ENCODE data around the gene SMIM23. TPM values are rescaled to one million over a fixed set of nuclear protein-coding genes. Genes with fewer than 3 reads are reported as not detected.

SMIM23 gene
- total RNA-seq, result not detected

DNA sequence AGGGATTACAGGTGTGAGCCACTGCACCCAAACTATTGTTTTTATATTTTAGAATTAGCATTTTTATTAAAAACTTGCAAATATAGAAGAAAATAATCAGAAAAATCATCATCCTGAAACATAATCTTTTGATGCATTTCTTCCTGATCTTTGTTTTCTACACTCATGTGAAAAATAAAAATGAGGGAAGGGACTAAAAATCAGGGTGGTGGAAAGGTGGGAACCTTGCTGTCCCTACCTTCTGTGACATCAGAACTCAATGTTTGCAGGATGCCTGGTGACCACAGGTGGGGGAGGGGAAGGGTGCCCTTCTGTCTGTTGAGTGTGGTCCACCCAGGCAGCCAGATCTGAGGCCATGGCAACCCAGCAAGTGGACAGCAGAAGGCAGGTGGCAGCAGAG is at the start of gene SMIM23:
Gene SMIM23, plus strand, starts transcription at position 301 of the 400 bp plus-strand sequence. Its CDS starts 55 bp downstream, at position 356.
- DNase-seq (no peak), ATAC-seq (no peak)
- Mint-ChIP-seq H3K4me1 (no peaks in the 10 kb centered on the region), H3K9me3 (ENCODE audit: low read depth) (no peaks in the 10 kb centered on the region), H3K27me3 (peaks cover 18% of the 10 kb centered on the region), H3K4me3 (no peak within 1 kb of the TSS), H3K36me3 (ENCODE audit: low read depth) (no peaks in the 10 kb centered on the region), H3K27ac (no peak within 1 kb of the TSS)
- POLR2A ChIA-PET, result no interaction called here
- intact Hi-C loops (cut with DNase I, micrococcal nuclease), result no loop called here
- CTCF ChIA-PET, result no interaction called here

- no peak overlapping the region for H3K27ac Mint-ChIP-seq
- ChIA-PET CTCF (no interaction called here), POLR2A (no interaction called here)
- H3K27me3 Mint-ChIP-seq, result no peaks in the 10 kb centered on the region
- H3K36me3 Mint-ChIP-seq (ENCODE audit: low read depth), result no peaks in the 10 kb centered on the region
- H3K4me3 Mint-ChIP-seq, result no peak overlapping the region
- intact Hi-C loops (cut with DNase I, micrococcal nuclease), result no loop called here
- H3K4me1 Mint-ChIP-seq, result no peaks in the 10 kb centered on the region
- no peaks in the 10 kb centered on the region for H3K9me3 Mint-ChIP-seq (ENCODE audit: low read depth)
- ATAC-seq (no peak), DNase-seq (no peak)
Observed at GRCh38 chr5:171736976-171737891, 48.4 kb upstream of the SMIM23 start.

- H3K27me3 Mint-ChIP-seq, result no peaks in the 10 kb centered on the region
- no peaks in the 10 kb centered on the region for H3K4me1 Mint-ChIP-seq
- H3K9me3 Mint-ChIP-seq (ENCODE audit: low read depth), result no peaks in the 10 kb centered on the region
- H3K4me3 Mint-ChIP-seq, result no peak overlapping the region
- CTCF ChIA-PET, result interaction anchor here (0.6 to 1.0 kb wide), 3 partner anchors 21 to 120 kb away, joined by 3 to 4 read pairs (median 4); no protein-coding TSS in a partner anchor
- DNase-seq (no peak), ATAC-seq (no peak)
- intact Hi-C loops (cut with DNase I, micrococcal nuclease), result no loop called here
- H3K27ac Mint-ChIP-seq, result no peak overlapping the region
- no peaks in the 10 kb centered on the region for H3K36me3 Mint-ChIP-seq (ENCODE audit: low read depth)
- POLR2A ChIA-PET, result no interaction called here
Observed at GRCh38 chr5:171738501-171738900, 47.1 kb upstream of the SMIM23 start.

GRCh38 chr5:171739271-171739670 is 46.3 kb upstream of the SMIM23 start:
- H3K36me3 Mint-ChIP-seq (ENCODE audit: low read depth), result no peaks in the 10 kb centered on the region
- H3K4me3 Mint-ChIP-seq, result no peak overlapping the region
- no peaks in the 10 kb centered on the region for H3K9me3 Mint-ChIP-seq (ENCODE audit: low read depth)
- POLR2A ChIA-PET, result no interaction called here
- DNase-seq (no peak), ATAC-seq (no peak)
- H3K27ac Mint-ChIP-seq, result no peak overlapping the region
- peaks cover 2% of the 10 kb centered on the region for H3K27me3 Mint-ChIP-seq
- intact Hi-C loops (cut with DNase I, micrococcal nuclease), result no loop called here
- CTCF ChIA-PET, result interaction anchor here (0.6 kb wide), 1 partner anchor 112 kb away, joined by 3 read pairs; no protein-coding TSS in a partner anchor
- no peaks in the 10 kb centered on the region for H3K4me1 Mint-ChIP-seq

DNA sequence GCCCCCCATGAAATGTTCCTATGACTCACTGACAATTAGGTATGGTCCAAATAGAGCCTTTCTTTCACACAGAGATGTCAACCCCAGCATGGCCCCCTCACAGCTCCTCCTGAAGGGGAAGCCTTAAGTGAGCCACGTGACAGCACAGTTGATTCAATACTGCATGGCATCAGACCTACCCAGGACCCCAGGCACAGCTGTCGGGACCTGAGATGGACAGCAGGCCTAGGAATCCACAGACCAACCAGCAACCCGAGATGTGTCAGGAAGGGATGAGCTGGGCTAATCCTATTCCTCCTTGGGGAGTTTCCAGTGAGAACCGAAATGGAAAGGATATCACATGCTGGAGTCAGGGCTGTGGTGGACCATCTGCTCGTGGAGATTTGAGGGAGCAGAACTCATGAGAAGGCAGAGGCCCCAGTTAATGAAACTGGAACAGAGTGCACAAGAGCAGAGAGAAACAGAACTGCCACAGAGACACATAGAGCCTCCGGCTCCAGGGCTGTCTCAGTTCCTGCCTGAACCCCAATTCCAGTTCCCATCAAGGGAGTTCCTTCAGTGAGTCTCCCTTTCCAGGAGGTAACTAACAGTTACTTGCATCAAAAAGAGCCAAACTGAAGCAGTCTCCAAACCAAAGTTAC is 42.1 kb upstream of the SMIM23 start:
- H3K4me1 Mint-ChIP-seq, result no peaks in the 10 kb centered on the region
- DNase-seq (no peak), ATAC-seq (no peak)
- no peaks in the 10 kb centered on the region for H3K36me3 Mint-ChIP-seq (ENCODE audit: low read depth)
- no peak overlapping the region for H3K4me3 Mint-ChIP-seq
- CTCF ChIA-PET, result interaction anchor here (1.2 kb wide), 1 partner anchor 260 kb away, joined by 3 read pairs; no protein-coding TSS in a partner anchor
- H3K27ac Mint-ChIP-seq, result no peak overlapping the region
- intact Hi-C loops (cut with DNase I, micrococcal nuclease), result no loop called here
- H3K9me3 Mint-ChIP-seq (ENCODE audit: low read depth), result no peaks in the 10 kb centered on the region
- POLR2A ChIA-PET, result no interaction called here
- peaks cover 3% of the 10 kb centered on the region for H3K27me3 Mint-ChIP-seq

DNA sequence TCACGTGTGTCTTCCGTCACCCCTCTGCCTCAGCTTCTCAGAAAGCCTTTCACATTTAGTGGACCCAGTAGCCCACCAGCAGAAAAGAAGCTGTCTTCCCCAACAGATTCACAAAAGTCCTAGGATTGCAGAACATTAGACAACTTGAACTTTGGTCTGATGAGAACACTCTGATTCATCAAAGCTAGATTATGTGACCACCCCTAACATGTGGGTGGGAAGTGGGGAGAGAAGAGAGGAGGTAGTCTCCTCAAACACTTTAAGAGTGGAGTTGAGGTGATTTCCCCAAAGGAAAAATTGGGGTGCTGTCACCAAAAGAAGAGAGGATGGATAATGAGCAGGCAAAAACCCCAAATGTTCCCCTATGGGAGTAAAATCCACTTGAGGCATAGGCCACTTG is 41.4 kb upstream of the SMIM23 start:
- no peaks in the 10 kb centered on the region for H3K9me3 Mint-ChIP-seq (ENCODE audit: low read depth)
- ChIA-PET CTCF (interaction anchor here (1.0 kb wide), 1 partner anchor 8 kb away, joined by 3 read pairs; no protein-coding TSS in a partner anchor), POLR2A (interaction anchor here (0.6 kb wide), 1 partner anchor 47 kb away, joined by 5 read pairs; no protein-coding TSS in a partner anchor)
- H3K27ac Mint-ChIP-seq, result no peak overlapping the region
- H3K4me1 Mint-ChIP-seq, result no peaks in the 10 kb centered on the region
- ATAC-seq (no peak), DNase-seq (no peak)
- intact Hi-C loops (cut with DNase I, micrococcal nuclease), result no loop called here
- no peak overlapping the region for H3K4me3 Mint-ChIP-seq
- peaks cover 3% of the 10 kb centered on the region for H3K27me3 Mint-ChIP-seq
- H3K36me3 Mint-ChIP-seq (ENCODE audit: low read depth), result no peaks in the 10 kb centered on the region

- no peaks in the 10 kb centered on the region for H3K36me3 Mint-ChIP-seq (ENCODE audit: low read depth)
- H3K9me3 Mint-ChIP-seq (ENCODE audit: low read depth), result no peaks in the 10 kb centered on the region
- intact Hi-C loops (cut with DNase I, micrococcal nuclease), result no loop called here
- no peak for ATAC-seq
- no peak for DNase-seq
- H3K27me3 Mint-ChIP-seq, result peaks cover 3% of the 10 kb centered on the region
- POLR2A ChIA-PET, result no interaction called here
- H3K4me1 Mint-ChIP-seq, result no peaks in the 10 kb centered on the region
- H3K4me3 Mint-ChIP-seq, result no peak overlapping the region
- CTCF ChIA-PET, result interaction anchor here (0.7 to 1.0 kb wide), 2 partner anchors 9 to 10 kb away, joined by 3 read pairs; no protein-coding TSS in a partner anchor
- H3K27ac Mint-ChIP-seq, result no peak overlapping the region
Observed at GRCh38 chr5:171744882-171745281, 40.7 kb upstream of the SMIM23 start.

DNA sequence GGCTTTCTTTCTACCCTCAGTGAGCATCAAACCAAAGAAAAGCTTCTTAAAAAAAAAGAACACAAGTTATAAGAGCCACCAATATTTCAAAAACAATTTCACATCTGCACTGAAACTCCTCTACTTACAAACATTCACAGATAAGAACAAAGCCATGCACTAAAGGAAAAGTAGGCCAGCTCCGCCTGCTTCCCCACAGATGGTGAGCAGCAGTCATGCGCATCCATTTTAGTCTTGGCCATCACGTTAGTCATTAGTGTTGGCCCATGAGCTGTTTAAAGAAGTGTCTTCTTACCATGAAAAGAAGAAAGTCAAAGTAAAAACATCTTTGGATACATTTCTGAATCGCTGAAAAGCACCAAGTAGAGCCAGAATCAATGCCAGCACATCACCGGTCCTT is 40.0 kb upstream of the SMIM23 start:
- H3K27me3 Mint-ChIP-seq, result peaks cover 3% of the 10 kb centered on the region
- H3K27ac Mint-ChIP-seq, result no peak overlapping the region
- intact Hi-C loops (cut with DNase I, micrococcal nuclease), result no loop called here
- no peak overlapping the region for H3K4me3 Mint-ChIP-seq
- no peaks in the 10 kb centered on the region for H3K4me1 Mint-ChIP-seq
- DNase-seq (no peak), ATAC-seq (no peak)
- no peaks in the 10 kb centered on the region for H3K36me3 Mint-ChIP-seq (ENCODE audit: low read depth)
- ChIA-PET POLR2A (no interaction called here), CTCF (interaction anchor here (0.7 kb wide), 1 partner anchor 9 kb away, joined by 3 read pairs; no protein-coding TSS in a partner anchor)
- no peaks in the 10 kb centered on the region for H3K9me3 Mint-ChIP-seq (ENCODE audit: low read depth)

DNA sequence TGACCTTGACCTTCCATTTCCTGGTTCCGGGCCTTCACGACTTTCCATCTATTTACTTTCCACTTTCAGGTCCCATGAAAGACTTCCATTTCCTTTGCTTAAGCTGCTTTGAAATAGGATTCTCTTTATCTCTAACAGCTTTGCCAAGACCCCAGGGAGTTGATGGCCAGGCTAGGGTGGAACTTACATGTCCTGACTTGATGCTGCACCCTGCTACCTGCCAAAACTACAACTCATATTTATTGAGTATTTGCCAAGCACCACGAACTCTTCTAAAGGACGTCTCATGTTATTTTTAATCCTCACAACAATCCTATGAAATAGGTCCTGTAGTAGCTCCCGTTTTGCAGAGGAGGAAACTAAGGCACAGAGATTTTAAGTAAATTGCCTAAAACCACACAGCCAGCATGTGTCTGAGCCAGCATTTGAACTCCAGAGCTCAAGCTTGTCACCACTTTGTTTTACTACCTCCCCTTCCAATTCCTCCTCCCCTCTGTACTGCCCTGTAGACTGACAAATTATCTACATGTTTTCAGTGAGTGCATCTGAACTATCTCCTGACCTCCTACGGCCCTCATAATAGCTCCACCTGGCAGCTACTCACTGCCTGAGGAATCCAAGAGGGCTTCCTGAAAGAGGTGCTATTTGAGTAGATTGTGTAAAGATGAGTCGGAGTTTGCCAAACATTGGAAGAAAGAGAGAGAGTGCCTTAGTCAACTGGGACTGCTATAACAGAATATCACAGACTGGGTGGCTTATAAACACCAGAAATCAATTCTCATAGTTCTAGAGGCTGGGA is 38.4 kb upstream of the SMIM23 start:
- no peak for ATAC-seq
- CTCF ChIA-PET, result interaction anchor here (0.7 to 0.9 kb wide), 2 partner anchors 31 to 34 kb away, joined by 3 read pairs; no protein-coding TSS in a partner anchor
- Mint-ChIP-seq H3K4me3 (no peak overlapping the region), H3K9me3 (ENCODE audit: low read depth) (no peaks in the 10 kb centered on the region), H3K27me3 (peaks cover 5% of the 10 kb centered on the region), H3K4me1 (no peaks in the 10 kb centered on the region), H3K27ac (no peak overlapping the region), H3K36me3 (ENCODE audit: low read depth) (no peaks in the 10 kb centered on the region)
- no peak for DNase-seq
- POLR2A ChIA-PET, result no interaction called here
- intact Hi-C loops (cut with DNase I, micrococcal nuclease), result no loop called here

GRCh38 chr5:171748720-171749119 is 36.9 kb upstream of the SMIM23 start:
- ATAC-seq (no peak), DNase-seq (no peak)
- intact Hi-C loops (cut with DNase I, micrococcal nuclease), result no loop called here
- H3K4me1 Mint-ChIP-seq, result no peaks in the 10 kb centered on the region
- ChIA-PET CTCF (no interaction called here), POLR2A (no interaction called here)
- no peaks in the 10 kb centered on the region for H3K9me3 Mint-ChIP-seq (ENCODE audit: low read depth)
- H3K36me3 Mint-ChIP-seq (ENCODE audit: low read depth), result no peaks in the 10 kb centered on the region
- no peak overlapping the region for H3K4me3 Mint-ChIP-seq
- no peak overlapping the region for H3K27ac Mint-ChIP-seq
- H3K27me3 Mint-ChIP-seq, result peaks cover 5% of the 10 kb centered on the region

DNA sequence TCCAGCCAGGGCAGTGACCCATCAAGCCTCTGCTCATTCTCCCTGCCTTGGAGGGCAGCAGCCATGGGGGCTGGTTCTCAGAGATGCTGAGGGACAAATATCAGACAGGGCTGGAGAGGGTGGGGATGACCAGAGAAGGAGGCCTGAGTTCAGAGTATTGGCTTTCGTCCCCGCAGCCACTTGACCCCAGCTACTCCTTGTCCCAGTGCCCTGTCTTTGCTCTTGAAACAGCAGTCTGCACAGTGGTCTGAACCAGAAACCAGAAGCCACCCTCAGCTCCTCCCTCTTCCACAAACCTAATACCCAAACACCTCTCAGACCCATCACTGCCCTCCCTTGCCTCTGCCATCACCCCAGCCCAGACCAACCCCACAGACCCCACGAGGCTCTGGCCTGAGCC is 36.3 kb upstream of the SMIM23 start:
- CTCF ChIA-PET, result no interaction called here

More for the DNA sequence above, 36.3 kb upstream of the SMIM23 start:
- peaks cover 2% of the 10 kb centered on the region for H3K27me3 Mint-ChIP-seq
- H3K36me3 Mint-ChIP-seq (ENCODE audit: low read depth), result no peaks in the 10 kb centered on the region
- no peak overlapping the region for H3K4me3 Mint-ChIP-seq
- ATAC-seq (no peak), DNase-seq (no peak)
- H3K9me3 Mint-ChIP-seq (ENCODE audit: low read depth), result no peaks in the 10 kb centered on the region
- H3K4me1 Mint-ChIP-seq, result no peaks in the 10 kb centered on the region
- intact Hi-C loops (cut with DNase I, micrococcal nuclease), result no loop called here
- no peak overlapping the region for H3K27ac Mint-ChIP-seq
- POLR2A ChIA-PET, result no interaction called here

All from activated CD4-positive, alpha-beta T cell treated with anti-CD3 and anti-CD28 coated beads for 36 hours (primary cell).